GM23338 (cell line): ENCODE measurements around the gene PACS2. TPM values are rescaled to one million over a fixed set of nuclear protein-coding genes. Genes with fewer than 3 reads are reported as not detected.

Experiments
- ATAC-seq: fragments of 200-7000 bp; cut with Tn5 transposase; 3 replicates; pipeline ENCODE4 v1.9.1; 2020
- DNase-seq: peaks from one replicate; pipeline ENCODE4 v3.0.0-alpha.2; 2015; ENCODE audit warnings: low spot score
- H2AFZ ChIP-seq: fragments of 200-600 bp; sonication (generic); 2 replicates; pipeline ENCODE4 v1.8.0; 2016; ENCODE audit warnings: antibody characterized with exemption, mild to moderate bottlenecking, moderate library complexity
- H3F3A ChIP-seq: fragments of 200-600 bp; sonication (generic); replicated peaks from 2 replicates; pipeline ENCODE4 v1.8.0; 2017; ENCODE audit warnings: antibody characterized with exemption, mixed run types, low read depth
- H3K27ac ChIP-seq: fragments of 200-600 bp; sonication (generic); 2 replicates; pipeline ENCODE4 v1.6.1; 2016; ENCODE audit warnings: low read depth
- H3K27me3 ChIP-seq: fragments of 200-600 bp; sonication (generic); 2 replicates; pipeline ENCODE4 v1.8.0; 2016; ENCODE audit warnings: mild to moderate bottlenecking, mixed run types, moderate library complexity; ENCODE audit not compliant: insufficient read depth
- H3K36me3 ChIP-seq: fragments of 200-600 bp; sonication (generic); 2 replicates; pipeline ENCODE4 v1.8.0; 2016; ENCODE audit warnings: mild to moderate bottlenecking; ENCODE audit not compliant: insufficient read depth
- H3K4me1 ChIP-seq: fragments of 200-600 bp; sonication (generic); 2 replicates; pipeline ENCODE4 v1.8.0; 2016; ENCODE audit warnings: mild to moderate bottlenecking, moderate library complexity; ENCODE audit not compliant: insufficient read depth
- H3K4me2 ChIP-seq: fragments of 200-600 bp; sonication (generic); 2 replicates; pipeline ENCODE4 v1.7.1; 2017; ENCODE audit warnings: mixed run types
- H3K4me3 ChIP-seq: fragments of 200-600 bp; sonication (generic); 2 replicates; pipeline ENCODE4 v1.6.1; 2016; ENCODE audit warnings: mixed run types
- H3K79me2 ChIP-seq: fragments of 200-600 bp; sonication (generic); replicated peaks from 2 replicates; pipeline ENCODE4 v1.8.0; 2017; ENCODE audit warnings: mild to moderate bottlenecking; ENCODE audit not compliant: insufficient read depth
- H3K9me2 ChIP-seq: fragments of 200-600 bp; sonication (generic); 2 replicates; pipeline ENCODE4 v1.8.0; 2017; ENCODE audit not compliant: insufficient read depth
- H4K20me1 ChIP-seq: fragments of 200-600 bp; sonication (generic); replicated peaks from 2 replicates; pipeline ENCODE4 v1.8.0; 2017; ENCODE audit warnings: mild to moderate bottlenecking; ENCODE audit not compliant: insufficient read depth
- H3K27ac Mint-ChIP-seq: 2 replicates; pipeline ENCODE4 v1.8.0; 2020; ENCODE audit warnings: inconsistent platforms, mild to moderate bottlenecking, moderate library complexity, mixed read lengths
- H3K27me3 Mint-ChIP-seq: 3 replicates; pipeline ENCODE4 v1.8.0; 2022; ENCODE audit warnings: low read depth, mild to moderate bottlenecking, moderate library complexity, mixed read lengths, inconsistent platforms; ENCODE audit not compliant: insufficient read depth, poor library complexity
- H3K36me3 Mint-ChIP-seq: 3 replicates; pipeline ENCODE4 v1.8.0; 2021; ENCODE audit warnings: low read depth, mild to moderate bottlenecking, inconsistent platforms, moderate library complexity, mixed read lengths
- H3K4me1 Mint-ChIP-seq: 3 replicates; pipeline ENCODE4 v1.8.0; 2020; ENCODE audit warnings: mild to moderate bottlenecking, inconsistent platforms, mixed read lengths
- H3K4me3 Mint-ChIP-seq: 3 replicates; pipeline ENCODE4 v1.8.0; 2021; ENCODE audit warnings: moderate library complexity, mild to moderate bottlenecking, inconsistent platforms, mixed read lengths
- H3K9me3 Mint-ChIP-seq: 3 replicates; pipeline ENCODE4 v1.8.0; 2020; ENCODE audit warnings: moderate library complexity, mild to moderate bottlenecking, inconsistent platforms, mixed read lengths
- CREB1 ChIP-seq: fragments of 250-450 bp; sonication (Bioruptor Pico); IDR thresholded peaks from 2 replicates; pipeline ENCODE4 v1.5.0; 2020; ENCODE audit warnings: low read depth, mild to moderate bottlenecking, moderate library complexity
- CTCF ChIP-seq, 2 experiments: fragments of 200-600 bp in 1 of 2; sonication (generic) in 1 of 2; conservative IDR thresholded peaks; 2 replicates each; pipeline versions ENCODE4 v1.5.1 to v1.6.1; 2016 to 2017; ENCODE audit warnings: antibody characterized with exemption in 2 of 2, low read depth in 2 of 2, mild to moderate bottlenecking in 2 of 2, moderate library complexity in 1 of 2
- ETS1 ChIP-seq: IDR thresholded peaks from 2 replicates; pipeline ENCODE4 v1.6.1; 2016; ENCODE audit warnings: antibody characterized with exemption
- EZH2 ChIP-seq: fragments of 200-600 bp; sonication (generic); IDR thresholded peaks from one replicate; pipeline ENCODE4 v1.8.0; 2017; ENCODE audit warnings: antibody characterized with exemption, mild to moderate bottlenecking, low read depth; ENCODE audit not compliant: unreplicated experiment
- EZH2phosphoT487 ChIP-seq: fragments of 200-600 bp; sonication (generic); IDR thresholded peaks from one replicate; pipeline ENCODE4 v1.8.1; 2018; ENCODE audit warnings: antibody characterized with exemption; ENCODE audit not compliant: unreplicated experiment
- JUNB ChIP-seq: IDR thresholded peaks from one replicate; pipeline ENCODE4 v1.6.1; 2016; ENCODE audit warnings: antibody characterized with exemption; ENCODE audit not compliant: unreplicated experiment
- NANOG ChIP-seq: IDR thresholded peaks from 2 replicates; pipeline ENCODE4 v1.6.1; 2016; ENCODE audit warnings: antibody characterized with exemption, borderline replicate concordance
- POLR2AphosphoS5 ChIP-seq: IDR thresholded peaks from 2 replicates; pipeline ENCODE4 v1.6.1; 2016; ENCODE audit warnings: antibody characterized with exemption, low read depth
- REST ChIP-seq: IDR thresholded peaks from one replicate; pipeline ENCODE4 v1.6.1; 2018; ENCODE audit warnings: antibody characterized with exemption; ENCODE audit not compliant: unreplicated experiment
- STAT1 ChIP-seq: IDR thresholded peaks from one replicate; pipeline ENCODE4 v1.6.1; 2016; ENCODE audit warnings: antibody characterized with exemption; ENCODE audit not compliant: unreplicated experiment
- ZNF114 ChIP-seq: fragments of 250-450 bp; sonication (Bioruptor Pico); IDR thresholded peaks from 2 replicates; pipeline ENCODE4 v1.5.0; 2020; ENCODE audit warnings: mild to moderate bottlenecking, moderate library complexity
- ZNF331 ChIP-seq: fragments of 250-450 bp; sonication (Bioruptor Pico); IDR thresholded peaks from 2 replicates; pipeline ENCODE4 v1.5.0; 2020; ENCODE audit warnings: low read depth, mild to moderate bottlenecking, moderate library complexity
- ZNF462 ChIP-seq: fragments of 250-450 bp; sonication (Bioruptor Pico); IDR thresholded peaks from 2 replicates; pipeline ENCODE4 v1.5.0; 2020; ENCODE audit warnings: mild to moderate bottlenecking, moderate library complexity
- polyA plus RNA-seq: library from polyadenylated mRNA; unstranded; fragments of >200 nt; fragmentation: Nextera tagmentation; extraction: Ambion mirVana; gene quantifications from 2 replicates; pipeline ENCODE4 v1.2.1, GENCODE V29; 2016
- total RNA-seq: library from RNA; depleted of rRNA; stranded (reverse); fragments of >200 nt; shearing (Covaris generic); gene quantifications from 2 replicates; pipeline ENCODE4 v1.2.3, GENCODE V29; 2014

The PACS2 gene
- total and polyA plus RNA-seq, 2 experiments from 2014 or later, result 22.5 to 79.0 TPM

GRCh38 chr14:105366386-105367074, 52.0 kb downstream of the PACS2 start:
- no peaks in the 10 kb centered on the region for H3K36me3 ChIP-seq

More at GRCh38 chr14:105366386-105367074, 52.0 kb downstream of the PACS2 start:
- Histone ChIP-seq H3K27me3 (no peaks in the 10 kb centered on the region), H2AFZ (no peak overlapping the region), H3F3A (0 out of 2 replicates have a peak, but pooled peaks cover 14% of the 10 kb centered on the region), H4K20me1 (peaks cover 5% of the 10 kb centered on the region), H3K79me2 (no peaks in the 10 kb centered on the region), H3K4me1 (no peaks in the 10 kb centered on the region), H3K4me2 (no peak overlapping the region), H3K9me2 (no peaks in the 10 kb centered on the region), H3K4me3 (no peak overlapping the region), H3K27ac (no peak overlapping the region)
- H3K4me3 Mint-ChIP-seq, result no peak overlapping the region
- H3K27ac Mint-ChIP-seq, result no peak overlapping the region
- ATAC-seq, result no peak
- peaks cover 6% of the 10 kb centered on the region; the same call in 2 of the 3 replicates for H3K4me1 Mint-ChIP-seq
- TF ChIP-seq EZH2phosphoT487 (no peak), EZH2 (no peak), ZNF331 (CRISPR knock-in tag) (no peak), ETS1 (no peak), STAT1 (no peak), ZNF114 (no peak), CREB1 (CRISPR knock-in tag) (no peak), CTCF (conservative IDR thresholded peaks at IDR 0.05; ENCODE audit: low read depth in 2 of 2) (no peak), ZNF462 (CRISPR knock-in tag) (no peak), POLR2AphosphoS5 (no peak), REST (no peak), JUNB (no peak), NANOG (no peak)
- no peak for DNase-seq
- H3K27me3 Mint-ChIP-seq, result peaks cover 24% of the 10 kb centered on the region
- H3K9me3 Mint-ChIP-seq, result no peaks in the 10 kb centered on the region
- peaks cover 6% of the 10 kb centered on the region; the same call in 2 of the 3 replicates for H3K36me3 Mint-ChIP-seq
